Raji (cell line): ENCODE data around the gene CHCHD10.
A peak's percentile ranks its signal among the peaks of the same experiment; 100 is the strongest.

ENCODE experiments used
- POLR2A ChIP-seq: IDR thresholded peaks from 2 replicates; pipeline ENCODE4 v1.6.1; 2011; ENCODE audit warnings: low read depth, low read length, control low read depth; ENCODE audit not compliant: insufficient read depth

CHCHD10 gene

GRCh38 chr22:23764899-23765881 is 2.6 kb downstream of the CHCHD10 start:
- 0 out of 2 replicates have a peak, but pooled peaks have one; percentile 23 for TF ChIP-seq POLR2A

GRCh38 chr22:23763954-23764353 is 3.8 kb downstream of the CHCHD10 start:
- no peak for TF ChIP-seq POLR2A

- TF ChIP-seq POLR2A = no peak
Observed at GRCh38 chr22:23763579-23763945, 4.2 kb downstream of the CHCHD10 start.

GRCh38 chr22:23762842-23763578 is 4.8 kb downstream of the CHCHD10 start, which contains the start of gene C22orf15:
Gene C22orf15, plus strand, starts transcription at chr22:23762990. Its CDS starts 317 bp downstream, at chr22:23763307.
- TF ChIP-seq POLR2A = no peak

GRCh38 chr22:23760056-23760455 is 7.7 kb downstream of the CHCHD10 start:
- no peak for TF ChIP-seq POLR2A

- TF ChIP-seq POLR2A = 0 out of 2 replicates have a peak, but pooled peaks have one; percentile 22
Observed at GRCh38 chr22:23759566-23759965, 8.2 kb downstream of the CHCHD10 start.

GRCh38 chr22:23756891-23757290 is 10.9 kb downstream of the CHCHD10 start:
- TF ChIP-seq POLR2A = no peak

GRCh38 chr22:23755711-23756110 is 12.1 kb downstream of the CHCHD10 start:
- no peak for TF ChIP-seq POLR2A

GRCh38 chr22:23754980-23755636 is 12.7 kb downstream of the CHCHD10 start:
- TF ChIP-seq POLR2A = no peak

GRCh38 chr22:23754220-23754919 is 13.4 kb downstream of the CHCHD10 start, which contains the start of gene VPREB3:
Gene VPREB3, minus strand, starts transcription at chr22:23754425. Its CDS starts 62 bp downstream, at chr22:23754363.
- TF ChIP-seq POLR2A = peak; percentile 83

GRCh38 chr22:23753385-23753784 is 14.4 kb downstream of the CHCHD10 start:
- TF ChIP-seq POLR2A = no peak

- TF ChIP-seq POLR2A = peak; percentile 78
Observed at GRCh38 chr22:23752750-23753149, 15.0 kb downstream of the CHCHD10 start.

- TF ChIP-seq POLR2A = peak; percentile 64
Observed at GRCh38 chr22:23752090-23752691, 15.6 kb downstream of the CHCHD10 start.

- peak; percentile 42 for TF ChIP-seq POLR2A
Observed at GRCh38 chr22:23751441-23751996, 16.3 kb downstream of the CHCHD10 start.
